HG02981 (cell line): Measurements from ENCODE around the gene DENND2A.
A peak's percentile ranks its signal among the peaks of the same experiment; 100 is the strongest.
"Not testable (repeated sequence)": the region's sequence is repeated elsewhere in the genome, so short reads cannot be mapped to it uniquely, and the experiment has no call there.

Experiments used
- ATAC-seq: cut with Tn5 transposase; IDR thresholded peaks from one replicate; pipeline ENCODE4 v1.9.1; 2021; ENCODE audit warnings: mild to moderate bottlenecking, moderate library complexity; ENCODE audit not compliant: unreplicated experiment

Gene DENND2A

DNA sequence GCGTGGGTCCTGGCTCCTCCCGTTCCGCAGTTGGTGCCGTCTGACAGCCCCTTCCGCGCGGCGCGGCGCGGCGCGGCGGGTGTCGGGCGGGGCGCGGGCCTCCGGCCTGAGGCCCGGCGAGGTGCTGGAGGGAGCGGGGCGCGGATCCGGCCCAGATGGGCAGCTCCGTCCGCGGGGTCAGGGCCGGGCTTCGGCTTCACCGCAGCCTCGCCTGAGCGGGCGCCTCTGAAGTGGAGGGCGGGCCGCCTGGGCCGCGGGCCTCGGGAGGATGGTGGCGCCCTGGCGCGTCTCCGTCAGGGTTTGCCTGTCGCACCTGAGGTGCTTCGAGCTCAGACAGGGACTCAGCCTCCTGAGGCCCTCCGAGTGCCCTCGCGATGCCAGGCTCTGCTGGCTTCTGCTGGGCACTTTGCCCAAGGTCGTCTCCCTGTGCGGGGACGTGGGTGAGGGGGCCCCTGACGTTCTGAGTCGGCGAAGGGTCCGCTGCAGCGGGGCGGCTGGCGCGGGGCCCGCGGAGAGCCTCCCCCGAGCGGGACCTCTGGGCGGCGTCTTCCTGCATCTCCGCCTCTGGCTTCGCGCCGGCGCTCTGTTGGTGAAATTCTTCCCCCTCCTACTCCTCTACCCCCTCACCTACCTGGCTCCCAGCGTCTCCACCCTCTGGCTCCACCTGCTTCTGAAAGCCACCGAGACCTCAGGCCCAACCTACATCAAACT is 32.6 kb upstream of the DENND2A start:
- peak; percentile 40 for ATAC-seq

DNA sequence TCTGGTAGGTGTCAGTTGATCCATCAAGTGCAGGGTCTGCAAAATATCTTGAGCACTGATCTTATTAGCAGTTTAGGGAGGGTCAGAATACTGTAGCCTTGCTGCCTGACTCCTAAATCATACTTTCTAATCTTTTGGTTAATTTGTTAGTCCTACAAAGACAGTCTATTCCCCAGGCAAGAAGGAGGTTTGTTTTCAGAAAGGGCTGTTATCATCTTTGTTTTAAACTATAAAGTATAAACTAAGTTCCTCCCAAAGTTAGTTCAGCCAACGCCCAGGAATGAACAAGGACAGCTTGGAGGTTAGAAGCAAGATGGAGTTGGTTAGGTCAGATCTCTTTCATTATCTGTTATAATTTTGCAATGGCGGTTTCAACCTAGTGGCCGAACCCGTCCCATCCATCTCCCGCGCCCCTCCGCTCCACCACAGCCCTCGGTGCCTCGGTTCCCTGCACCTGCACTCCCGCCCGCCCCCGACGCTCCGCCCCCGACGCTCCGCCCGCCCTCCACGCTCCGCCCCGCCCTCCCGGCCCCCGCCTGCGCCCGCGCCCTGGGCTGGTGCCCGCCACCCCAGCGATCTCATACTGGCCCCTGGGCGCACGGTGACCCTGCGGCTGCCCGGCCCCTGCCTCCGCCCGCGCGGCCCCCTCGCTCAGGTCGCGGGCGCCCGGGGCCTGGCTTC is 31.9 kb upstream of the DENND2A start, which contains the start of gene ADCK2:
Gene ADCK2, plus strand, starts transcription at position 564 of the 681 bp plus-strand sequence. CDS start 386 bp downstream, outside the sequence.
- peak; percentile 42 for ATAC-seq

DNA sequence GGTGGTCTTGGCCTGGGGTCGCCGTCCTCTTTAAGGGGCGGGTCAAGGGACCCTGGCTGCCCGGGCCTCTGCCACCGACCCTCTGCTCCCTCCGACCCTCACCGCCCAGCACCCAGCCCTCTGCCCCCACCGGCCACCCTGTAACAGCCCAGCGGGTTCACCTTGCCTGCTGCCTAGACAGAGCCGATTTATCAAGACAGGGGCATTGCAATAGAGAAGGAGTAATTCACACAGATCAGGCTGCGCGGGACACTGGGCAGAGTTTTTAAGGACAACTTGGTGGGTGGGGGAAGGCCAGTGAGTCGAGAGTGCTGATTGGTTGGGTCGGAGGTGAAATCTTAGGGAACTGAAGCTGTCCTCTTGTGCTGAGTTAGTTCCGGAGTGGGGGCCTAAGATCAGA is 31.4 kb upstream of the DENND2A start:
- ATAC-seq, result no peak

DNA sequence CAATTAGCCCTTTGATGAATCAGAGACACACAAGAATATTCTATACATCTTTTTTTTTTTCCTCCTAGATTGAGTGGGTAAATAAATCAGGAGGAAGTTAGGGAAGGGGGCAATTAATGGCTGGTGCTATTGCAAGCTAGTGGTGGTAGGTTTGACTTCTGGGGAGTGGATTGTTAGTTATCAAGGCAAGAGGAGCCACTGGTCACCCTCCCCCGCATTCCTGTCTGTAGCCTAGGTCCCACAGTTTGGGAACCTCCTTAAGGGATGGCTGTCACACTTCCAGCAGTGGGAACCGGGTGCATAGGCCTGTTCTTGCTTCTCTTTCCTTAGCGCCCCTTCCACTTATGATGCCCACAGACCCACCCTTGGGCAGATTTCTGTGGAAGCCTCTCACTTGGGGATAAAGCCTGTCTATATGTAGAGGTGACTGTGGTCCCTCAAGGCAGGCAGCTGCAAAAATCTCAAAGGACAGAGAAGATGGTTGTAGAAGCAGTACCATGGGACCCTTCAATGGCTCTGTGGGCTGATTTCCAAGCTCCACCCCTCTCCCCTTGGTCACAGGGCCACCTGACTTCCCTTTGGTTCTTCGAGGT is 29.8 kb upstream of the DENND2A start:
- ATAC-seq, result no peak

DNA sequence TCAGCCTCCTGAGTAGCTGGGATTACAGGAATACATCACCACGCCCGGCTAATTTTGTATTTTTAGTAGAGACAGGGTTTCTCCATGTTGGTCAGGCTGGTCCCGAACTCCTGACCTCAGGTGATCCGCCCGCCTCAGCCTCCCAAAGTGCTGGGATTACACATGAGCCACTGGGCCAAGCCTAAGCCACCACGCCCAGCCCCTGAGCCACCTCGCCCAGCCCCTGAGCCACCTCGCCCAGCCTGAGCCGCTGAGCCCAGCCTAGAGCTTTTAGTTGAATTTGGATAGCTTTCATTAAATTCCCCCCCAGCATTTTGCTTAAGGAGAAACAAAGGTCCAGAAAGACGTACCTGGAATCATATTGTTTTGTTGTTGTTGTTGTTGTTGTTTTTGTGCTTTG is 29.2 kb upstream of the DENND2A start:
- not testable (repeated sequence) for ATAC-seq

DNA sequence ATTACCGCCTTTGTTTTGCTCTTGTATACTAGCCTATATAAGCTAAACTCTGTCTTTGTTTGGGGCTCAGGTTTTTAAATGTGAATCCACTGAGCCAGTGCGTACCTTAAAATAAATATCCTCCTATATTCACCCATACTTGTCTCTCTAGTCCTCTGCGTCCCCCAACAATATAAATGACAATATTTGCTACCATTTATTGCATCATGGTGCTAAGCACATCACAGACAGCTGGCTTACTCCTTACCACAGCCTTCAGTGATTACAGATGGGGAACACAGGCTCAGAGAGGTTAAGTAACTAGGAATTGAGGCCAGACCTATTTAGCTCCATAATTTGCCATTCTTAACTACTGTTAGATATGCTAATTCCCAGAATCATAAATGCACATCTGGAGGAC is 28.7 kb upstream of the DENND2A start:
- no peak for ATAC-seq

DNA sequence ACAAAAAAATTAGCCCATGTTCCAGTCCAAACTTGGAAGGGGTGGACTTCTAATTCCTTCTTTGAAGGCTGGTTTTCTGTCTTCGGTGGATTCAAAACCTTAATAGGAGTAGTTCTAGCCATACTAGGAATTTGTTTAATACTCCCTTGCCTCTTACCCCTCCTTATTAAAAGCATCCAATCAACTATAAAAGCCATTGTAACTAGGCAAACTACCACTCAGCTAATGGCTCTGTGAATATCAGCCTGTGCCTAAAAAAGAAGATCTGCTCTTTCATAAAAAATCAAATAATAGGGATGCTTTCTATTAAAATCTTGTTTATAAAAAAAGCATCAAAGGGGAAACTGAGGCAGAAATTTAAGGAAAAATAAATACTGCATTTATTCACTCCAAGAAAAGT is 28.0 kb upstream of the DENND2A start:
- no peak for ATAC-seq

DNA sequence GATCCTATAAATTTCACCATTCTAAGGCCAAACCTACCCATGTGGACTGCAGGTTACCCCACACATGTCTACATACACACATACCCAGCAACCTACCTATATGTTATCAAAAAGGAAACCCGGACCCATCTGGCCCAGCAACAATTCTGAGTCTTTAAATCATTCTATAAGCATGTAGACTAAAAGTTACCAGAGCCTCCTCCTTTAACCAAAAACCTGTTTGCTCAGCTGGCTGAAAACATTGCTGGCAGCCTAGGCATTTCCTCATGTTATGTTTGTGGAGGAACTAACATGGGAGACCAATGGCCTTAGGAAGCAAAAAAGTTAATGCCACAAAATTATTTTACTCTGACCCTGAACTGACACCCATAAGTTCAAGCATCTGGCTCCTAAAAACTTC is 26.9 kb upstream of the DENND2A start:
- no peak for ATAC-seq

DNA sequence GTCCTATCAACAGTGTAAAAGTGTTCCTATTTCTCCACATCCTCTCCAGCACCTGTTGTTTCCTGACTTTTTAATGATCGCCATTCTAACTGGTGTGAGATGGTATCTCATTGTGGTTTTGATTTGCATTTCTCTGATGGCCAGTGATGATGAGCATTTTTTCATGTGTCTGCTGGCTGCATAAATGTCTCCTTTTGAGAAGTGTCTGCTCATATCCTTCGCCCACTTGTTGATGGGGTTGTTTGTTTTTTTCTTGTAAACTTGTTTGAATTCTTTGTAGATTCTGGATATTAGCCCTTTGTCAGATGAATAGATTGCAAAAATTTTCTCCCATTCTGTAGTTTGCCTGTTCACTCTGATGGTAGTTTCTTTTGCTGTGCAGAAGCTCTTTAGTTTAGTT is 22.3 kb upstream of the DENND2A start:
- ATAC-seq, result not testable (repeated sequence)

DNA sequence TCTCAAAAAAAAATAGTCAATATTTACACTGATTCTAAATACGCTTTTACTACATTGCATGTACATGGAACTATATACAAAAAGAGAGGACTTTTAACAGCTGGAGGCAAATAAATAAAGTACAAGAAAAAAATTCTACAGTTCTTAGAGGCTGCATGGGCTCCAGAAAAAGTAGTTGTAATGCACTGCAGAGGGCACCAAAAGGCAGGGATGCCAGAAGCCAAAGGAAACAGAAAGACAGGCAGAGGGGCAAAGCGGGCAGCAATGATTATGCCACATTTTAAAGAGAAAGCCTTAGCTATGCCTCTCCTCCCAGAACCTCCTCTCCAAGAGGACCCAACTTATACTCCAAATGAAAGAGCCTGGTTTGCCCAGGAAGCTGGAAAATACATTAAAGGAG is 20.5 kb upstream of the DENND2A start:
- no peak for ATAC-seq

DNA sequence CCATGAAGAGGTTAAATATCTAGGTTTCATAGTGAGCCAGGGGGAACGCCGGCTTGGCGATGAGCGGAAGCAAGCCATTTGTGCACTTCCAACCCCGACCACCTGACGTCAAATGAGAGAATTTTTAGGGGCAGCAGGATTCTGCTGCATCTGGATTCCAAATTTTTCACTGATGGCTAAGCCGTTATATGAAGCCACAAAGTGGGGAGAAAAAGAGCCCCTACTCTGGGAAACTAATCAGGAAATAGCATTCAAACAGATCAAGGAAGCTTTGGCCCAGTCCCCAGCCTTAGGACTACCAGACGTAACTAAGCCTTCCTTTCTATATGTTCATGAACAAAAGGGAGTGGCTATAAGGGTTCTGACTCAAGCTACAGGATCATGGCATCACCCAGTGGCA is 19.2 kb upstream of the DENND2A start:
- ATAC-seq, result no peak

DNA sequence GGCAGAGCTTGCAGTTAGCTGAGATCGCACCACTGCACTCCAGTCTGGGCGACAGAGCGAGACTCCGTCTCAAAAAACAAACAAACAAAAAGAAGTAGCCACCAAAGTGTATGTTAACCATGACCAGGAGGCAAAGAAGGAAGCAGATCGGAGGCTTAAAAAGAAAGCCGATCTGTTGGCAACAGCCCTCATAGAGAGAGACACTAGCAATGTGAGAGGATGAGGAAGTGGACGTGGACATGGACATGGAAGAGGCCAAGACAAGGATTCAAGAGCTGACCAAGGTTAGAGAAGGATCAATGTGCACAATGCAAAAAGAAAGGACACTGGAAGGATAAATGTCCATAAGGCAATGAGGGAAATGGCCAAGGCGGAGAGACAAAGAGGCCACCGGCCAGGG is 17.3 kb upstream of the DENND2A start:
- no peak for ATAC-seq

DNA sequence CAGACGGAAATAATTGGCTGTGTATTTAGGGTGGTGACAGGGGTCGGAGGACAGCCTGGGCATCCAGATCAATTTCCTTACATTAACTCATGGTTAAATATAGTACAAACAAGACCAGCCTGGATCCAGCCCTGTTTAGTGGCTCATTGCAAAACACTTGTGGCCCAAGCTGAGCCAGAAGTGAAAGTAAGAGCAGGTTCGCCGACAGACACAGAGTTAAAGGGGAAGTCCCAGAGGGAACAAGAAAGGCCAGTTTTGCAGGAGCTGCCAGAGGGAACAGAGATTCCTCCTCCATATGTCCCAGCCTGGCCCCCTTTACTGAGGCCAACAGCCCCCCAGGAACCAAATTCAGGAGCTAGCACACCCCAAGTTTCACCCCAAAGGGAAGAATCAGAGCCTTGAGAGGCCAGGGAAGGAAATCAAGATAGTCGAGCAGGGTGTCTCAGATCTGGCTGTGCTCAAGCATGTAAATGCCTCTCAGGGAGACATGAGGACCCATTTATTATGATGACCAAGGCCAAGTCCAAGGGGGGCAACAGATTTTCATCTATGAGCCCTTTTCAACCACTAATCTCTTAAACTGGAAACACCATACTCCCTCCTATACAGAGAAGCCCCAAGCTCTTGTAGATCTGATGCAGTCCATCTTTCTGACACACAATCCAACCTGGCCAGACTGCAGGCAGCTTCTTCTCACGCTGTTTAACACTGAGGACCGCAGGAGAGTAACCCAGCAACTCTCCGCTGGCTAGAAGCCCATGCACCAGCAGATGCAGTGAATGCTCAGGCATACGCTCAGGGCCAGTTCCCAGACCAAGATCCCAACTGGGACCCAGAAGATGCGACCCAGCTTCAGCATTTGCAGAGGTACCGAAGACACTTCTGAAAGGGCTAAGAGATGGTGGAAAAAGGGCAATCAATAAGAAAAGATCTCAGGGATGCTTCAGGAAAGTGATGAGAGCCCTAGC is 16.2 kb upstream of the DENND2A start:
- ATAC-seq, result peak; percentile 87

DNA sequence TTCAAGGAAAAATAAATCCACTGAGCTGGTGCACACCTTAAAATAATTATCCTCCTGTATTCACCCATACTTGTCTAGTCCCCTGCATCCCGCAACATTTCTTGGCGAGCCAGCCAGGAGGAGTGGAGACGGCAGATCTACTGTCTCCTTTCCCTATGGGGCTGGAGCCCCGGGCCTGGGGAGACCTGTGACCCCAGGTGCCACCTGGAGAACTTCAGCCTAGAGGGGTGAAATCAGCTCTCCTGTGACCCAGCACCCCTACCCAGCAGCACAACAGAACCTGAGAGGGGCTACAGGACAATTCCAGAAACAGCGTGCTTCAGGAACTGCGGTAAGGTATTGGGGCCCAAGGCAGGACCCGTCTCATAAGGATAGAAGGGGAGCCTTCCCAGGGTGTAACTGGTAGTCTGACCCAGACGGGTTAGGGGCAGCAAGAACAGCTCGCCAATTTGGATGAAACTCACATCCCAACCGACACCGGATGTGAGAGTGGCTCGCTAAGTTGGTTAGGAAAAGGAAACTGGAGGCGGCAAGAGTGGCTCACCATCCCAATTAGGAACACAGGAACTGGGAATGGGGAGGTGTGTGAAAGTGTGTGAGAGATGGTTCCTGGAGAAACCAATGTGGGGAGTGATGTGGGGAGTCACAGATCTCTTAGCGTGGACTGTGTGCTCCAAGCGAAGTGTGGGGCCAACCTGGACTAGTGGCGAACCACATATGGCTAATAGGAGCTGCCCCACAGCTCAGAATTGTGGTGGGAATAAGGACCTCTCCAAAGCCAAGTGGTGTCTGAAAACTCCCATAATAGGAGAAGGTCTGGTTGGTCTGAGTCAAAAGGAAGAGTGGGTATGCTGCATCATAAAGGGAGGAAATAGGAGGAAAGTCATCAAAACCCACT is 15.1 kb upstream of the DENND2A start:
- no peak for ATAC-seq

DNA sequence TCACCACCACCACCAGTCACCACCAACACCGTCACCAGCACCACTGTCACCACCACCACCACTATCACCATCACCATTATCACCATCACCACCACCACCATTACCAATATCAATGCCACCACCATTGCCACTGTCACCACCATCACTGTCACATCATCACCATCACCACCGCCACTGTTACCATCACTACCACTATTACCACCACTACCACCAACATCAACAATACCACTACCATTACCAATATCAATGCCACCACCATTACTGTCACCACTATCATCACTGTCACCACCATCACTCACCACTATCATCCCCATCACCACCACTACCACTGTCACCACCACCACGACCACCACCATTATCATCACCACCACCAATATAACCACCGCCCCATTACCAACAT is 14.0 kb upstream of the DENND2A start:
- no peak for ATAC-seq

DNA sequence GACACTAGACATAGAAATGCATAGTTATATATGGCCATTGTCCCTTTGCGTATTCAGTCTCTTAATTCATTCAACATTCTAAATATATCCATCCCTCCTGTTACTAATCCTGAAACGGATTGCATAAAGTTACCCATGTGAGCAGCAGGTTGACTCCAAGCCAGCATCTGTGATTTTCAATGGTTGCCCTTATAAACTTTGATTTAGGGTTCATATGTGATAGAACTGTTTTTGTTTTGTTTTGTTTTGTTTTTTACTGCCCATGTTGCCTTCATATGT is 13.4 kb upstream of the DENND2A start:
- no peak for ATAC-seq

DNA sequence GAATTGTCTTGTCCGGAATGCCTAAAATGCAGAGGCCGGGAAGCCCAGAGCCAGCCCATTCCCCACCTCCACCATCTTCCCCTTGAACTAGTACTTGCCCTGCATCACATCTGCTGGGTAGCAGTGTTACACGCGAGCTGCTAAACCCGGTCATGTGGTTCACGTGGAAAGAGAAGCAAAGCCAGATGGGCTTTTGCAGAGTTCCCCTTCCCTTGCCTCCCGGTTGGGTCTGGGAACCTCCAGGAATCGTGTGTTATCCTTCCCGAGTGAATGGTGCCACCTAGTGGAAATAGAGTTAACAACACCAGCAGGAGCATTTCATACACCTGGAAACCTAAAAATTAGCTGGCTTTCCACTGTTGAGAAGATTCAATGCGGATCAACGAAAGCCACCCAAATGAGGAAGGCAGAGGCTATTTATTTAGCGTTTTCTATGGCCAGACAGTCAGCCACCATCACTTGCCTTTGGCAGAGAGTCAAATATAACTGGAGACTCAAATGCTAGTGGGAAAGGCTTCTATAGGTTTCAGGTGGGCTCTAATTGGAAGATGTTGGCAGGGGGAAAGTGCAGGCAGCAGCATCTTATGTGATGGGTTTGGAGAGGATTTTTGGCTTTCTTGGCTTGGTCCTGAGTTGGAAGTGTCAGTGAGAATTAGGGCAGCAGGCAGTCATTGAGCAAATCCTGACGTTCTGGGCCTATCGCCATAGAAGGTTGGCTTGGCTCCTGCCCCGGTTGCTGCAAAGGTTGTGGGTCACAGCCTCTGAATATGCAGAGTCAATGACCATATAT is 12.9 kb upstream of the DENND2A start:
- no peak for ATAC-seq

DNA sequence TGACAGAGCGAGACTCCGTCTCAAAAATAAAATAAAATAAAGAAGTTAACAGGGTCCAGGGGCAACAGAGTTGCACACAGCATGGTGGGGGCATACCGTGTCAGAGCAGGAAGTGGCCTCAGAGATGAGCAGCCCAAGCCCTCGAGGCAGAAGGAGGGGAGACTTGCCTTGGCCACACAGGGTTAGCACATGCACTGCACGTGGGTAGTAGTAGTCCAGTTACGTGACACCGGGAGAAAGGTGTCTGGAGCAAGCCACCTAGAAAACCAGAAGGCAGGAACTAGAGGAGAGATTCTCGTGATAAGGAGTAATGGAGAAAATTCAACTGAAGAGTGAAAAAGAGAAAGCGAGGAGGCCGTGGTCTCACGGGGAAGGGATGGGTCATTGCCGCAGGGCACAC is 9.8 kb upstream of the DENND2A start:
- no peak for ATAC-seq

DNA sequence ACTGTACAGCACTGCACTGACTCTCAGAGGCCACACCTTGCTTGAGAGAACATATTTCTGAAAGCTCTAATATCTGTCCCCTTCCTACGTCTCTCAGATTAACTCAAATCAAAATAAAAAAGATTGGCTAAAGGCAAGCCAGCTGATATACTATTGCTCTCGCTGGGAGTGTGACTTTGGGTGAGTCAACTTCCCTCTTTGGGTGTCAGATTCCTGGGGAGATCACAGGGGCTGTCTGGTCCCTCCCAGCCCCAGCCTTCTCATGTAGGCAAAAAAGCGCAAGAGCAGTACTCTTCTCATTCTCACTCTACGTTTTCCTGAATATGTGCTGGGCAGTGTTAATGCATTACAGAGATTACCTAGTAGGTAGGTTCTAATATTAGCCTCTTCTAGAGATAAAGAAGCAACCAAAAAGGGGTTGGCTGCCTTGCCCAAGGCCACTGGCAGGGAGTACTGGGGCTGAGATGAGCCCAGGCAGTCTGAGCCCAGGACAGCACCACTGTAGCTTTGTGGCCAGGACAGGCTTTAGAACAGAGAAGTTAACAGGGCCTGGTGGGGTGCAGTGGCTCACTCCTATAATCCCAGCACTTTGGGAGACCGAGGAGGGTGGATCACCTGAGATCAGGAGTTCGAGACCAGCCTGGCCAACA is 9.1 kb upstream of the DENND2A start:
- ATAC-seq, result no peak
